Activated naive CD4-positive, alpha-beta T cell treated with anti-CD3 and anti-CD28 coated beads, Interleukin-2, amount 50 U/mL, for 16 hours (primary cell): ENCODE measurements around the gene DNAH8.

Experiments used
- DNase-seq: peaks from one replicate; pipeline ENCODE4 v3.0.0-alpha.2; 2020

Gene DNAH8

DNA sequence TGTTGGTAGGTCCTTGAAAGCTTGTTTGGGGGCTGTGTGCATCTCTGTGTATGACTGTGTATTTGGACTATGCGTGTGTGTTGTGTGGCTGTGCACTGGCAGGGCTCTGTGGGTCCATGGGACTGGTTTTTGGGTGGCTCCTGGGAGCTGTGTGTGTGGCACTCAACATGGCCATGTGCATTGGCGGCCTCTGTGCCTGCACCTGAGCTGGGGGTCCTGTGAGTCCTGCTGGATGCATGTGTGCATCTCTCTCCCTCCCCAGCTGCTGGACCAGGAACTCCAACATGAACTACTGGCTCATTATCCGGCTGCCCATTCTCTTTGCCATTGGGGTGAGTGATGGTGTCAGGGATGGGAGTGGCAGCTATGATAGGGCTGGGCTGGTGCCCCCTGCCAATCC lies 363.6 kb downstream of the DNAH8 start:
- DNase-seq, result no peak

DNA sequence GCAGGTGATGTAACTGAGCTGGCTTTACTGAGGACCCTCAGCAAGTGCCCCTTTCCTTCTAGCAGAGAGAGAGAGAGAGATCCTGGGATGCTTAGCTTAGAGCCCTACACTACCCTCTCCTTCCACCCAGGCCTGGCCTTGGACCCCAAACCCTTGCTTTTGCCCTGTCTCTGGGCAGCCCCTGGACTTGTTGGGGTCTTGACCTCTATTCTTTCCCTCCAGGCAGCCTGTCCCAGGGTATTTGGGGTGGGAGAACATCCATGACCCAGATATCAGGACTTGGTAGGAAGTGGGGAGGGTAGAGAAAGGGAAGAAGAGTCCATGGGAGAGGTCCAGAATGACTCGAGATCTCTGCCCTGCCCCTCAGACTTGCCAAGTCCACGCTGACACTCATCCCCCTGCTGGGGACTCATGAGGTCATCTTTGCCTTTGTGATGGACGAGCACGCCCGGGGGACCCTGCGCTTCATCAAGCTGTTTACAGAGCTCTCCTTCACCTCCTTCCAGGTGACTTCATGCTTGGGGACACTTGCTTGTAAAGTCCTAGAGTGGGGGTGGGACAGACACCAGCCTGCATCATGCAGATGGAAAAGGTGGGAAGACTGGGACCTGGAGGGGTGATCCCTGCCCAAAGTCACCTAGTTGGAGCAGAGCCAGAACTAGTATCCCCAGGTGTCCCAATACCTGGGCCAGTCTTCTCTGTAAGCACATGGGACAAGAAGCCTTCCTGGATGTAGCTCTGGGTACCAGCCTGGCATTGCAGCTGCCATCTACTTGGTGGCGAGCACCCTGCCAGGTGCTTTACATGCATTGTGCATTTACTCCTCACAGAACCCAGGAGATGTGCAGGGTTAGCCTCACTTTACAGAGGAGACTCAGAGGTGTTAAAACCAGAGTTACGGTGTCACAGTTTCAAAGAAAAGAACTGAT lies 364.4 kb downstream of the DNAH8 start:
- no peak for DNase-seq
